HAP-1 (cell line): Measurements from ENCODE around the gene MAEL.
"Not testable (repeated sequence)": the region's sequence is repeated elsewhere in the genome, so short reads cannot be mapped to it uniquely, and the experiment has no call there.

Experiments
- DNase-seq, 2 experiments: peaks; one replicate each; pipeline ENCODE4 v3.0.0-alpha.2; 2016 to 2020; ENCODE audit warnings: low spot score in 2 of 2
- H3K27me3 ChIP-seq: fragments of 250-450 bp; sonication (Bioruptor Pico); 2 replicates; pipeline ENCODE4 v1.5.1; 2020; ENCODE audit warnings: low read depth, mild to moderate bottlenecking, moderate library complexity
- H3K36me3 ChIP-seq: fragments of 250-450 bp; sonication (Bioruptor Pico); replicated peaks from 2 replicates; pipeline ENCODE4 v1.5.1; 2020; ENCODE audit warnings: mild to moderate bottlenecking
- H3K4me1 ChIP-seq: fragments of 250-450 bp; sonication (Bioruptor Pico); 2 replicates; pipeline ENCODE4 v1.5.1; 2020; ENCODE audit warnings: mild to moderate bottlenecking
- H3K4me3 ChIP-seq: fragments of 250-450 bp; sonication (Bioruptor Pico); 2 replicates; pipeline ENCODE4 v1.5.1; 2020; ENCODE audit warnings: mild to moderate bottlenecking, moderate library complexity
- H3K9me3 ChIP-seq: fragments of 250-450 bp; sonication (Bioruptor Pico); 2 replicates; pipeline ENCODE4 v1.5.1; 2020; ENCODE audit warnings: mild to moderate bottlenecking, moderate library complexity
- in situ Hi-C: fragments of 300-500 bp; cut with MboI; formaldehyde crosslinking; loops from 3 replicates; pipeline ENCODE4 v1.14.3; 2020; ENCODE audit warnings: low sequenced_read_pairs, inconsistent platforms, mixed read lengths

The MAEL gene

DNA sequence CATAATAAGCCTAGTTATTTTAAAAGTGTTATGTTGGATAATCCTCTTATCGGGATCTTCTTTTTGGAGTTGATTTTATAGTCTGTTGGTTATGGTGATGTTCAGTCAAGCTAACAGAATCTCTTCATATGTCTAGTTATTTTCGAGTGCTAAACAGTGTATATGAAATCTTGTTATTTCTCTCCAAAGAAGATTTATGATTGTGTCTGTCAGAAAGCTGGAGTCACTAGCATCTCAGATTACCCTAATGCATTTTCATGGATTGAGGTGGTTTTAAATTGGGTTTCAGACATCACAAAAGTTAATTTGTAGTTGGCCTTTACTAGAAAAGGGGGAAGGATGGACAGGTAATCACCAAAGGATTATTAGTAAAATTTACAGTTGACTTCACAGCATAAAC, 13.3 kb downstream of the MAEL start:
- Histone ChIP-seq H3K4me3 (no peak overlapping the region), H3K4me1 (no peaks in the 10 kb centered on the region), H3K27me3 (peaks cover 65% of the 10 kb centered on the region), H3K9me3 (no peaks in the 10 kb centered on the region), H3K36me3 (no peaks in the 10 kb centered on the region)
- no peak for DNase-seq
- in situ Hi-C loops = no loop called here

DNA sequence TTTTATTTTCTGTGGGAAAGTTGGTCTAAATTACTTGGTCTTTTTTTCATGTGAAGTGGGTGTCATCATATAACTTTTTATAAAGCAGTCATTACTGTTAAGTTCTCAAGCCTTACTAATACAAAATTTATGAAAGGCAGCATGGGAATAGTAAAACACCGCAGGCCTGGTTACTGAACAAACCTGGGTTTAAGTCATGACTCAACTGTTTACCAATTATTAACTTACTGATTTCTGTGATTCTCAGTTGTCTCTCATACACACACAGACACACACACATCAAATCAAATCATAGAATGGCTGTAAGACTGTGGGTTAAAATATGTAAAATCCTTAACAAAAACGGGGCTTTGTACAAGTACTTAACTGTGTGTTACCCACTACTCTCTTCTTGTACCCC, 14.6 kb downstream of the MAEL start:
- H3K9me3 ChIP-seq = no peaks in the 10 kb centered on the region
- H3K4me1 ChIP-seq = no peaks in the 10 kb centered on the region
- in situ Hi-C loops = no loop called here
- H3K36me3 ChIP-seq = no peaks in the 10 kb centered on the region
- H3K27me3 ChIP-seq = peaks cover 70% of the 10 kb centered on the region
- H3K4me3 ChIP-seq = no peak overlapping the region
- no peak for DNase-seq

DNA sequence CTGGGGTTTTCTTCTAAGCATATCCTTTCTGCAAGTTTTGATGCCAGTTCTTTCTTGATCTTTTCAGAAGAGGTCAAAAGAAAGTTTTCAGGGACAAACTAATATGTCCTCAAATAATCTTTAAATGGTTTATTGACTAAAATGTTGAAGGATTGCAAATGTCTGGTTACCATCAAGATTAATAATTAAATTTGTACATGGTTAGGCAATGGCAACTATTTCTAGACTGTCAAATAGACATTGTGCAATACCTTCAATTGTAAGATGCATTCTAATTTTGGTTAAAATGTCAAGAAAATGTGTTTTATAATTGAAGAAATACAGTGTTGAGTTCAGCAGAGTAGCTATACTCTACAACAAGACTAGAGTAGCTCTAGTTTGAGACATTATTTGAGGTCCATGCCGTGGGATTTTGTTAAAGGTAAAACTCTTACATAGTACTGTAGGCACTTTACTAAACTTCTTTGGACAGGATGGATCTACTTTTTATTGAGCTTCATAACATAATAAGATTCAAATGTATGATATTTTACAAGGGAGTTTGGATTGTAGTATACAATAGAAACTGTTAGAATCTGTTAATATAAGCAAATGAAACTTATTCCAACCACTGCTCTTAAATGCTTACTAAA, 22.6 kb downstream of the MAEL start:
- Histone ChIP-seq H3K4me1 (peaks cover 19% of the 10 kb centered on the region), H3K4me3 (no peak overlapping the region), H3K9me3 (no peaks in the 10 kb centered on the region), H3K36me3 (no peaks in the 10 kb centered on the region), H3K27me3 (peaks cover 88% of the 10 kb centered on the region)
- in situ Hi-C loops = no loop called here
- no peak for DNase-seq

- DNase-seq = no peak
- no peaks in the 10 kb centered on the region for H3K9me3 ChIP-seq
- H3K27me3 ChIP-seq = peaks cover 88% of the 10 kb centered on the region
- in situ Hi-C loops = no loop called here
- H3K36me3 ChIP-seq = no peaks in the 10 kb centered on the region
- H3K4me3 ChIP-seq = no peak overlapping the region
- peaks cover 19% of the 10 kb centered on the region for H3K4me1 ChIP-seq
Observed at GRCh38 chr1:167012570-167012969, 23.5 kb downstream of the MAEL start.

GRCh38 chr1:167013108-167013929, 24.2 kb downstream of the MAEL start:
- H3K4me1 ChIP-seq = peaks cover 19% of the 10 kb centered on the region
- in situ Hi-C loops = no loop called here
- peaks cover 88% of the 10 kb centered on the region for H3K27me3 ChIP-seq
- H3K4me3 ChIP-seq = no peak overlapping the region
- no peaks in the 10 kb centered on the region for H3K36me3 ChIP-seq
- peak; percentile 32 to 94 for DNase-seq
- H3K9me3 ChIP-seq = no peaks in the 10 kb centered on the region

DNA sequence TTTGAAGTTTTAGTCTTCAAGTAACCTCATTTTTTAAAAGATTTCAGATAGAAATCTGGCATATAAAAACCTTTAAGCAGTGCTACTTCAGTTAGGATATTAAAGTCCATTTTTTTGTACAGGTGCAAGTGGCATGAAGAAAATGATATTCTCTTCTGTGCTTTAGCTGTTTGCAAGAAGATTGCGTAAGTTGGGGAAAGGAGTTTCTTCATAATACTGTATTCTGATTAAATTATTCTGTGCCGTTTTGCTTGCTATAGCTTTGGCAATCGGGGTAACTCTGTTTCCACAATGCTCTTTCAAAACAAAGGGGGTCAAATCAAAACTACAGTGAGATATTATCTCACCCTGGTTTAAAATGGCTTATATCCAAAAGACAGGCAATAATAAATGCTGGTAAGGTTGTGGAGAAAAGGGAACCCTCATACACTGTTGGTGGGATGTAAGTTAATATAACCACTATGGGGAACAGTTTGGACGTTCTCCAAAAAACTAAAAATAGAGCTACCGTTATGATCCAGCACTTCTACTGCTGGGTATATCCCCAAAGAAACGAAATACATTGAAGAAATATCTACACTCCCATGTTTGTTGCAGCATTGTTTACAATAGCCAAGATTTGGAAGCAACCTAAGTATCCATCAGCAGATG, 27.1 kb downstream of the MAEL start:
- no peak for DNase-seq
- in situ Hi-C loops = no loop called here
- H3K9me3 ChIP-seq = no peaks in the 10 kb centered on the region

GRCh38 chr1:167022384-167022783, 33.3 kb downstream of the MAEL start:
- DNase-seq = no peak
- Histone ChIP-seq H3K36me3 (no peaks in the 10 kb centered on the region), H3K27me3 (peaks cover 76% of the 10 kb centered on the region), H3K4me1 (no peaks in the 10 kb centered on the region), H3K9me3 (no peaks in the 10 kb centered on the region), H3K4me3 (no peak overlapping the region)
- in situ Hi-C loops = no loop called here

More for the DNA sequence above, 27.1 kb downstream of the MAEL start:
- H3K27me3 ChIP-seq = peaks cover 88% of the 10 kb centered on the region
- H3K4me1 ChIP-seq = peaks cover 19% of the 10 kb centered on the region
- H3K4me3 ChIP-seq = no peak overlapping the region
- H3K36me3 ChIP-seq = no peaks in the 10 kb centered on the region

DNA sequence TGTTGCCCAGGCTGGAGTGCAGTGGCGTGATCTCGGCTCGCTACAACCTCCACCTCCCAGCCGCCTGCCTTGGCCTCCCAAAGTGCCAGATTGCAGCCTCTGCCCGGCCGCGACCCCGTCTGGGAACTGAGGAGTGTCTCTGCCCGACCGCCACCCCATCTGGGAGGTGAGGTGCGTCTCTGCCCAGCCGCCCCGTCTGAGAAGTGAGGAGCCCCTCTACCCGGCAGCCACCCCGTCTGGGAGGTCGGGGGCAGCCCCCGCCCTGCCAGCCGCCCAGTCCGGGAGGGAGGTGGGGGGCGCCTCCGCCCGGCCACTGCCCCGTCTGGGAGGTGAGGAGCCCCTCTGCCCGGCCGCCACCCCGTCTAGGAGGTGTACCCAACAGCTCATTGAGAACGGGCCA, 40.5 kb downstream of the MAEL start:
- H3K9me3 ChIP-seq, in situ Hi-C loops, DNase-seq, H3K4me3 ChIP-seq, H3K4me1 ChIP-seq, H3K36me3 ChIP-seq: not testable (repeated sequence)
- peaks cover 37% of the 10 kb centered on the region for H3K27me3 ChIP-seq

DNA sequence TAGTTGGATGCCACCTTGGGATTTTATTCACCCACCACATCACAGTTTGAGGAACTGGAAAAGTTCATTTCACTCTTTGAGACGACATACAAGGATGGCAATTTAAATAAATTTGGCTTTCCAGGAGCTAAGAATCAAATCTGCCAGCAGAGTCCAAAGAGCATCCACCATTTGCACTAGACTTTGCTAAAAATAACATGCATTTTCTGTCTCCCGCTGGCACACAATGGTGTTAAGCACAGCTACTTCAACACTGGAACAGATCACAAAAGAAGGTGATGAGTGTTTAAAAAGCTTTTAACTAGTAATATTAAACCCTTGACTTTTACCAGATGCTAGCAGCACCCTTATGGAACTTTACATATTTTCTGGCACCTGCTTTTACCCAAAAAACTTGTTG, 44.6 kb downstream of the MAEL start:
- in situ Hi-C loops = no loop called here
- no peaks in the 10 kb centered on the region for H3K36me3 ChIP-seq
- 0 out of 2 replicates have a peak, but pooled peaks cover 3% of the 10 kb centered on the region for H3K9me3 ChIP-seq
- H3K4me3 ChIP-seq = no peak overlapping the region
- no peak for DNase-seq
- H3K27me3 ChIP-seq = peaks cover 64% of the 10 kb centered on the region
- no peaks in the 10 kb centered on the region for H3K4me1 ChIP-seq

- no peak overlapping the region for H3K4me3 ChIP-seq
- in situ Hi-C loops = no loop called here
- no peaks in the 10 kb centered on the region for H3K36me3 ChIP-seq
- peaks cover 2% of the 10 kb centered on the region; the same call in 1 of the 2 replicates for H3K4me1 ChIP-seq
- no peaks in the 10 kb centered on the region for H3K9me3 ChIP-seq
- peaks cover 78% of the 10 kb centered on the region for H3K27me3 ChIP-seq
- peak in 1 of 2 experiments; percentile 58 for DNase-seq
Observed at GRCh38 chr1:167043752-167044488, 54.8 kb downstream of the MAEL start.

- no peak for DNase-seq
- no peak overlapping the region for H3K4me3 ChIP-seq
- H3K36me3 ChIP-seq = no peaks in the 10 kb centered on the region
- no peaks in the 10 kb centered on the region for H3K9me3 ChIP-seq
- in situ Hi-C loops = no loop called here
- H3K27me3 ChIP-seq = peaks cover 54% of the 10 kb centered on the region
- H3K4me1 ChIP-seq = no peaks in the 10 kb centered on the region
Observed at GRCh38 chr1:167051907-167052306, 62.8 kb downstream of the MAEL start.

DNA sequence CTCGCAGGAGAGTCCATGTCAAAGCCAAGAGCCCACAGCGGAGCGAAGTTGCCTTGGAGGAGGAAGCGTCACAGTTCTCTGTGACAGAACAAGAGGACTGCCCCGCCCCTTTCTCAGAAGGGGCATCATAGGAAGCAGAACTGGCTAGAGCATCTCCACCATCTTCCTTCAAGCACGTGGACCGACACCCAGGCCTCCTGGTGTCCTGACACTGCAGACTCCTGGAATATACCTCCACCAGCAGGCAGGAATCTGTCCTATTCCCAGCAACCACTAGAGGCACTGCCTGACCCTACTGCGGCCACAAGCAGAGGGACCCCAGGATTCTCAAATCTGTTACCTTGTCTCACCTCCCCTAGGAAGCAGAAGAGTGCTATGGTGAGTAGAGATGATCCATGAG, 63.3 kb downstream of the MAEL start:
- peak; percentile 11 to 48 for DNase-seq
- Histone ChIP-seq H3K4me3 (no peak overlapping the region), H3K9me3 (no peaks in the 10 kb centered on the region), H3K27me3 (peaks cover 49% of the 10 kb centered on the region), H3K36me3 (no peaks in the 10 kb centered on the region), H3K4me1 (no peaks in the 10 kb centered on the region)
- in situ Hi-C loops = no loop called here

- DNase-seq = no peak
- in situ Hi-C loops = no loop called here
- H3K4me1 ChIP-seq = peaks cover 2% of the 10 kb centered on the region; the same call in 1 of the 2 replicates
- no peaks in the 10 kb centered on the region for H3K9me3 ChIP-seq
- no peaks in the 10 kb centered on the region for H3K36me3 ChIP-seq
- peaks cover 32% of the 10 kb centered on the region for H3K27me3 ChIP-seq
- no peak overlapping the region for H3K4me3 ChIP-seq
Observed at GRCh38 chr1:167054531-167054930, 65.5 kb downstream of the MAEL start.
